Measurements from ENCODE around the gene SUMO2. TPM values are rescaled to one million over a fixed set of nuclear protein-coding genes. Genes with fewer than 3 reads are reported as not detected.
"Not testable (repeated sequence)": the region's sequence is repeated elsewhere in the genome, so short reads cannot be mapped to it uniquely, and the experiment has no call there.

Gene SUMO2
- total RNA-seq, 1 experiment from 2014 or later: 169 TPM

GRCh38 chr17:75181608-75182318 lies 996 bp downstream of the SUMO2 start:
- DNase-seq (ENCODE audit: low spot score): peak; percentile 36

DNA sequence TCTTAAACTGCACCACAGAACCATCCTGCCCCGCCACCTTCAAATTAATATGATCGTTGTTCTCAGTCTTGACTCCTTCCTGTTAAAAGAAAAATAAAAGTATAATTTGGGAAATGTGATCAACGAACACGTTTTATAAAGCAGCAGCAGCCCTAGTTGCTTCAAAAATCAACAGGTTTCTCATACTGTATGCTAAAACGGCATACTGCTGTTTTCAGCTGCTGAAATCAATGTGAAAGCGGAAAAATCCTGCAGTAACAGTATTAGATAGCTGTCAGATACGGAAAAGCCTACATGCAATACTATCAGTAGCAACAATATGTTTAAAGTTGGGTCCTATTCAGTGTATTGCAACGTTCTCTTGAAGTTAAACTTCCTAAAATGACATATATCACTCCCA lies 1.6 kb downstream of the SUMO2 start:
- no peak for DNase-seq (ENCODE audit: low spot score)

- no peak for DNase-seq (ENCODE audit: low spot score)
Measured at GRCh38 chr17:75178453-75178852, 4.3 kb downstream of the SUMO2 start.

DNA sequence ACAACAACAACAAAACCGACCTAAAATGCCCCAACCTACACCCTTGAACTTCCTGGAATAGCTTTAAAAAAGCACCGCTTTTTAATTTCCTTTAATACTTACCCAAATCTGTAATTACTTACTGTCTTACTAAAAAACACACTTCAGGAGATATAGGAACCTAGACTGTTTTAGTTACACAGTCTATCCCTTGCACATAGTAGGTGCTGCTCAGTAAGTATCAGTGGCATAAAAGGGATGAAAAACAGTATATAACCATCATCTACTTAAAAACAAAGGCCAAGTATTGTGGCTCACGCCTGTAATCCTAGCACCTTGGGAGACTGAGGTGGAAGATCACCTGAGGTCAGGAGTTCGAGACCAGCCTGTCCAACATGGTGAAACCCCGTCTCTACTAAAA lies 6.1 kb downstream of the SUMO2 start:
- DNase-seq (ENCODE audit: low spot score): no peak

GRCh38 chr17:75174996-75175395 lies 7.8 kb downstream of the SUMO2 start:
- no peak for DNase-seq (ENCODE audit: low spot score)

GRCh38 chr17:75173526-75173925 lies 9.2 kb downstream of the SUMO2 start:
- no peak for DNase-seq (ENCODE audit: low spot score)

GRCh38 chr17:75168998-75169397 lies 13.8 kb downstream of the SUMO2 start:
- no peak for DNase-seq (ENCODE audit: low spot score)

DNA sequence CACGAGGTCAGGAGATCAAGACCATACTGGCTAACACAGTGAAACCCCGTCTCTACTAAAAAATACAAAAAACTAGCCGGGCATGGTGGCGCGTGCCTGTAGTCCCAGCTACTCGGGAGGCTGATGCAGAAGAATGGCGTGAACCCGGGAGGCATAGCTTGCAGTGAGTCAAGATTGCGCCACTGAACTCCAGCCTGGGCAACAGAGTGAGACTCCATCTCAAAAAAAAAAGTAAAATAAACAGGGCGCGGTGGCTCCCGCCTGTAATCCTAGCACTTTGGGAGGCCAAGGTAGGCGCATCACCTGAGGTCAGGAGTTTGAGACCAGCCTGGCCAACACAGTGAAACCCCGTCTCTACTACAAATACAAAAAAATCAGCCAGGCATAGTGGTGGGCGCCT lies 18.2 kb downstream of the SUMO2 start:
- DNase-seq (ENCODE audit: low spot score): not testable (repeated sequence)

DNA sequence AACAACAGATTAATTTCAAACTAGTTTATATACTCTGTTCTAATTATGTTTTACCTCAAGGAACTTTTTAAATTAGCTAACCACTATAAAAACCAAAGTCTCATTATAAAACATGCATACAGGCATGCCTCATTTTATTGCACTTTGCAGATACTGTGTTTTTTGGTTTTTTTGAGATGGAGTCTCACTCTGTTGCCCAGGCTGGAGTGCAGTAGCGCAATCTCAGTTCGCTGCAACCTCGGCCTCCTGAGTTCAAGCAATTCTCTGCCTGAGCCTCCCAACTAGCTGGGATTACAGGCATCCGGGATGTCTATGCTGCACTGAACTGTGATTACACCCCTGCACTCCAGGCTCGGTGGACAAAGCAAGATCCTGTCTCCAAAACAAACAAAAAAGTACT lies 19.7 kb downstream of the SUMO2 start:
- DNase-seq (ENCODE audit: low spot score): no peak

DNA sequence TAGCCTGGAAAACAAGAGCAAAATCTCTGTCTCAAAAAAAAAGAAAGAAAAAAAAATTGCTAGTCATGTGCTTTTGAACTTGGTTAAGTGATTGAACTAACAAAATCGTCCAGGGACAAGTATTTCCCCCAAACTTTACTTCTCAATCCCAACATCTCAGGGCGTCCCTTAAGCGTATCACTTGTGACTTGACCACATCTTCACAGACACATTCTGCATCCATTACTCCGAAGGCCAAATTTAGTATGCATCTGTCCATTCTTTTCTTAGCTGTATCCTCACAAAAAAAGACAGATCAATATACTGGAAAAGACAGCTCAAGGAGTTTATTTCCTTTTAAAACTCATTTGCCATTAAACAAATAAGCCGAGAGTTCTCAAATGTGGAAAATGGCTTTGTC lies 22.5 kb downstream of the SUMO2 start:
- no peak for DNase-seq (ENCODE audit: low spot score)

DNA sequence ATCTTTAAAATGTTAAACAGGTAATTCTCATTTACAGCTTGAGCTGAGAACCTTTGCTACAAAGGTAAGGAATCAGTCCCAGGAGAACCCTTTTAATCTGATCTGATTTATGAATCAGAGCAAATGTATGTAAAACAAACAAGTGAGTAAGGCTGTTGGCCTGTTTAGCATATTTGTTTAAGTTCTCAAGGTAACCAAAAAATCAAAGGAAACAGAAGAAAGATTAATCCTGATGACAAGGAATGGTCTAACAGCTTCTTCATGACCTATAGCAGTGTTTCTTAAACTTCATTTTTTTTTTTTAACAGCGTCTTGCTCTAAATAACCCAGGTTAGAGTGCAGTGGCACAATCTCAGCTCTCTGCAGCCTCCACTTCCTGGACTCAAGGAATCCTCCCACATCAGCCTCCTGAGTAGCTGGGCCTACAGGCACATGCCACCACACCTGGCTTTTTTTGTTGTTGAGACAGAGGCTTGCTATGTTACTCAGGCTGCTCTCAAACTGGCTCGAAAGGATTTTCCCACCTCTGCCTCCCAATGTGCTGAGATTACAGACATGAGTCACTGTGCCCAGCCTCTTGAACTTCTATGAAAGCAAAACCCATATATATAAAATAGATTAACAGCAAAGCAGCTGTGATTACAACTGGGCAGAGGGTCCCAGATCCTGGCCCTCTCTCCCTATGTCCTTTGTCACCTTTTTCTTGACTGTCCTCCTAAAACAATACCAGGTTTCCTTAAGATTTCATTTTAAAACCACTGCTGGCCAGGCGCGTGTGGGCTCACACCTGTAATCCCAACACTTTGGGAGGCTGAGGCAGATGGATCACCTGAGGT lies 23.3 kb downstream of the SUMO2 start:
- peak; percentile 77 for DNase-seq (ENCODE audit: low spot score)

DNA sequence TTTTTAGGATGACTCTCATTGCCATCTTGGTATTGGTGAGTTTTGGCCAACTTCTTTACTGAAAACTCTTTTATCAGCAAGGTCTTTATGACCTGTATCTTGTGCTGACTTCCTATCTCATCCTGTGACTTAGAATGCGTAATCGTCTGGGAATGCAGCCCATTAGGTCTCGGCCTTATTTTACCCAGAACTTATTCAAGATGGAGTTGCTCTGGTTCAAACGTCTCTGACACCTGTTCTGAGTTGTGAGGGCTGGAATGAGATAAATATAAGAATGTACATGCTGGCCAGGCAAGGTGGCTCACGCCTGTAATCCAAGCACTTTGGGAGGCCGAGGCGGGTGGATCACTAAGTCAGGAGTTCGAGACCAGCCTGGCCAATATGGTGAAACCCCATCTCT lies 24.3 kb downstream of the SUMO2 start:
- DNase-seq (ENCODE audit: low spot score): not testable (repeated sequence)

DNA sequence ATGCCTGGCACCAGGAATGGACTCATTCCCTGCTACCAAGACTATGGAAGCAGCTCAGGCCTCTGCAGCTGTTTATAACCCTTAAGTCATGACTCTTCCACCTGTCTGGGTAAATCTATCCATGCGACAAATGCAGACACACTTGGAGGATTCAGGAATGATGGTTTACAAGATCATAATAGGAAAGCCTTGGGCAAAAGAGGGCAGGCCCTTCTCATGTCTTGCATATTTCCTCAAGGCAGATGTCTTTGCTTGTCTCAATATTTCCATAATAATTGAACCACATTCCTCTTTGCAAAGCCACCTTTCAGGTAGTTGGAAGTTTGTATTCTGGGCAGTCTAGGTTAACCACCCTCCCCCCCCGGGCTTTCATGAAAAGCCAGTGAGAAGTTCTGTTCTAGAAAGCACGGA lies 27.6 kb downstream of the SUMO2 start:
- DNase-seq (ENCODE audit: low spot score): no peak

- DNase-seq (ENCODE audit: low spot score): peak; percentile 99
Measured at GRCh38 chr17:75154195-75155106, 28.3 kb downstream of the SUMO2 start, which contains the start of gene JPT1. TSS of gene JPT1 (minus strand) at chr17:75154512. CDS start at chr17:75154397, 115 bp downstream.

GRCh38 chr17:75153780-75154194 lies 29.0 kb downstream of the SUMO2 start:
- peak; percentile 38 for DNase-seq (ENCODE audit: low spot score)

DNA sequence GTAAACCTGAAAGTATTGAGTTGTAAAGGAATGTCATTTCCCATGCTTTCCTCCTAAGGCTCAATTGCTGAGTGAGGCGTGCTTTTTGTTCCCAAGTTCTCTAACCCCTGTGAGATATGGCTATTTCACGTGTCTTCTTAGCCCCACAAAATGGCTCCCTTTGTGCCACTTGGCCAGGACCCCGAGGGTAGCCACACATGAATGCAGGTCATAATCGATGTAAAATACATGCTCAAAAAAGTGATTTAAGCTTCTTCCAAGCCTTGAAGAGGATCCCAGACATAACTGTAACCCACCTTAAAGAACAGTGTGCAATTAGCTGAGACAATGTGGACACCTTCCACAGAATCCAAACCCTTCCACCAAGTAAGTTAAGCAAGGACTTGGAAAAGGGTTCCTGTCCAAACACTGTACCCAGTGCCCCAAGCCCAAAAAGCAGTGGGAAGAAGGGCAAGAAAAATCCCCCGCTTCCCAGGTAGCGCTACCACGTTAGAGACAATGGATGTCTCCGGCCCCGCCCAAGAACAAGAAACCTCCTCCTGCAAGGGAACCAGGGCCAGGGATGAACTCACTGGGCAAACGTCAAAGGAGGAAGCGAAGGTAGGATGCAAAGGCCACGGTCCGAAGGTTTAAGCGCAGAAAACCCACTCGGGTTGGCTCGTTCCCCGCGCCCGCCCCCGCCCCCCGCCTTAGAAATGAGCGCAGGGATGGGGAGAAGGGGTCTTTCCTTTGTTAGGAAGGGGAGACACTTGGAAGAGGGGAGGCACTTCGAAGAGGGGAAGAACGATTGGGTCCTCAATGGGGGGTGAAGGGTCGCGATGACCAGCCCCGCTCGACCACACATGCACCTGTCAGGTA lies 29.6 kb downstream of the SUMO2 start:
- peak; percentile 48 for DNase-seq (ENCODE audit: low spot score)

DNA sequence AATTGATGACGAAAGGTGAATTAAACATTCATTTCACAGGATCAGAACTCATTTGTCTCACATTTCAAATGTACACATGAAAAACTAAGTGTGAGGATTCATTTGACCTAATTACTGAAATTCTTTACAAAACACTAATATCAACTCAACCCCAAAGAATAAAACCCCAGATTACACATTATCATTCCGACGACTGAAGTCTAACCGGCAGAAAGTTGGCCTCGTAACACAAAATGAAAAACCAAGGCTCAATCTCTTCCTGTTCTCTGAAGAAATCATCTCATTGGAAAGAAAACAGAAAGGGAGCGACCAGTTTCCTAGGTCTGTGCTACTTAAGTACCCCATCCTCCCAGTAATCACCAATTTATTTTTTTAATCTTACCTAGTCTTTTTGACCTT lies 30.2 kb downstream of the SUMO2 start:
- DNase-seq (ENCODE audit: low spot score): no peak

GRCh38 chr17:75151930-75152329 lies 30.8 kb downstream of the SUMO2 start:
- no peak for DNase-seq (ENCODE audit: low spot score)

DNA sequence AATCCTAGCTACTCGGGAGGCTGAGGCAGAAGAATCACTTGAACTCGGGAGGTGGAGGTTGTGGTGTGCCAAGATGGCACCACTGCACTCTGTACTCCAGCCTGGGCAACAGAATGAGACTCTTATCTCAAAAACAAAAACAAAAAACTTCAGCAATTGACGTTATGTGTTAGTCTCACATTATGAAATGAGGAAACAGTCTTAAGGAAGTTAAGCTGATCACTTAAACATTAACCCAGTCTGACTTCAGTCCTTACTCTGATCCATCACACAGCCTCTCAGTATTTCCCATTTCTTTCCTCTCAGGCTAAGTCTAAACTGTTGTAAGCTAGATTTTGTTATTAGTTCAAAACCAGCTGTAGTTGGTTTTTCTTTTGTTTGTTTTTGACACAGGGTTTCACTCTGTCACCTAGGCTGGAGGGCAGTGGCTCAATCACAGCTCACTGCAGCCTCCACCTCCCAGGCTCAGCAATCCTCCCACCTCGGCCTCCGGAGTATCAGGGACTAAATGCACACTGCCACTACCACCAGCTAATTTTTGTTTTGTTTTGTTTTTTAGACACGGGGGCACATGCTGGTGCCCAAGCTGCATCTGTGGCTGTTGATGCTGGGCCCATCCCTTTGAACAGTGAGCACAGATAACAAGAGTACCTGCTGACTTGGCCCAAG lies 34.7 kb downstream of the SUMO2 start:
- DNase-seq (ENCODE audit: low spot score): no peak

GRCh38 chr17:75146592-75146991 lies 36.2 kb downstream of the SUMO2 start:
- no peak for DNase-seq (ENCODE audit: low spot score)
